H9 (cell line): Measurements from ENCODE around the gene SPC24. TPM values are rescaled to one million over a fixed set of nuclear protein-coding genes. Genes with fewer than 3 reads are reported as not detected.

ENCODE experiments used
- DNase-seq: peaks from one replicate; pipeline ENCODE4 v3.0.0-alpha.2; 2017
- H2AFZ ChIP-seq: one replicate; pipeline ENCODE4 v1.6.1; 2013; ENCODE audit warnings: mild to moderate bottlenecking, low read length, control low read depth, moderate library complexity
- H2AK5ac ChIP-seq: 2 replicates; pipeline ENCODE4 v1.6.1; 2013; ENCODE audit warnings: low read length, control low read depth, mixed read lengths; ENCODE audit not compliant: insufficient read length
- H2BK120ac ChIP-seq: one replicate; pipeline ENCODE4 v1.6.1; 2013; ENCODE audit warnings: low read depth, mild to moderate bottlenecking, low read length, control low read depth, inconsistent platforms; ENCODE audit not compliant: poor library complexity, severe bottlenecking
- H2BK12ac ChIP-seq: 2 replicates; pipeline ENCODE4 v1.6.1; 2013; ENCODE audit warnings: low read length, control low read depth, mixed read lengths, low read depth; ENCODE audit not compliant: insufficient read length
- H2BK15ac ChIP-seq: 2 replicates; pipeline ENCODE4 v1.6.1; 2013; ENCODE audit warnings: low read depth, low read length, control low read depth
- H2BK20ac ChIP-seq: one replicate; pipeline ENCODE4 v1.6.1; 2013; ENCODE audit warnings: low read depth, mild to moderate bottlenecking, low read length, control low read depth, inconsistent platforms; ENCODE audit not compliant: poor library complexity, severe bottlenecking
- H2BK5ac ChIP-seq: 2 replicates; pipeline ENCODE4 v1.6.1; 2013; ENCODE audit warnings: low read length, control low read depth, mixed read lengths; ENCODE audit not compliant: insufficient read length
- H3K14ac ChIP-seq: 2 replicates; pipeline ENCODE4 v1.6.1; 2013; ENCODE audit warnings: low read length, control low read depth; ENCODE audit not compliant: insufficient read depth
- H3K18ac ChIP-seq: 2 replicates; pipeline ENCODE4 v1.6.1; 2013; ENCODE audit warnings: low read depth, mild to moderate bottlenecking, mixed read lengths, low read length, control low read depth; ENCODE audit not compliant: insufficient read length
- H3K23ac ChIP-seq: 2 replicates; pipeline ENCODE4 v1.6.1; 2013; ENCODE audit warnings: low read length, control low read depth, mixed read lengths, low read depth; ENCODE audit not compliant: insufficient read length
- H3K23me2 ChIP-seq: 2 replicates; pipeline ENCODE4 v1.6.1; 2013; ENCODE audit warnings: low read depth, mild to moderate bottlenecking, mixed read lengths, low read length, control low read depth; ENCODE audit not compliant: insufficient read length, poor library complexity, severe bottlenecking
- H3K27ac ChIP-seq: 2 replicates; pipeline ENCODE4 v1.5.1; 2013; ENCODE audit warnings: low read length, control low read depth, mixed read lengths, low read depth; ENCODE audit not compliant: insufficient read length
- H3K27me3 ChIP-seq: 2 replicates; pipeline ENCODE4 v1.6.1; 2013; ENCODE audit warnings: low read length, control low read depth, inconsistent platforms; ENCODE audit not compliant: insufficient read depth
- H3K4ac ChIP-seq: 2 replicates; pipeline ENCODE4 v1.6.1; 2013; ENCODE audit warnings: low read depth, mild to moderate bottlenecking, control low read depth, inconsistent platforms, low read length, moderate library complexity
- H3K4me1 ChIP-seq: 2 replicates; pipeline ENCODE4 v1.6.1; 2013; ENCODE audit warnings: low read length, control low read depth, inconsistent platforms; ENCODE audit not compliant: insufficient read depth
- H3K4me2 ChIP-seq: 2 replicates; pipeline ENCODE4 v1.6.1; 2013; ENCODE audit warnings: low read length, control low read depth, mixed read lengths; ENCODE audit not compliant: insufficient read length, insufficient read depth
- H3K56ac ChIP-seq: 2 replicates; pipeline ENCODE4 v1.6.1; 2013; ENCODE audit warnings: low read depth, mild to moderate bottlenecking, mixed read lengths, low read length, control low read depth; ENCODE audit not compliant: insufficient read length
- H3K79me1 ChIP-seq: 2 replicates; pipeline ENCODE4 v1.6.1; 2013; ENCODE audit warnings: low read depth, mild to moderate bottlenecking, moderate library complexity, low read length, control low read depth, inconsistent platforms; ENCODE audit not compliant: insufficient read depth, poor library complexity, severe bottlenecking
- H3K79me2 ChIP-seq: 2 replicates; pipeline ENCODE4 v1.6.1; 2013; ENCODE audit warnings: low read length, control low read depth, inconsistent platforms; ENCODE audit not compliant: insufficient read depth
- H3K9ac ChIP-seq: 2 replicates; pipeline ENCODE4 v1.6.1; 2013; ENCODE audit warnings: low read length, control low read depth, mixed read lengths; ENCODE audit not compliant: insufficient read length; ENCODE audit errors: extremely low read depth
- H3K9me3 ChIP-seq: one replicate; pipeline ENCODE4 v1.6.1; 2013; ENCODE audit warnings: low read depth, low read length, inconsistent platforms; ENCODE audit not compliant: control insufficient read depth
- H3T11ph ChIP-seq: one replicate; pipeline ENCODE4 v1.6.1; 2013; ENCODE audit warnings: mild to moderate bottlenecking, low read length, control low read depth, inconsistent platforms
- H4K20me1 ChIP-seq: one replicate; pipeline ENCODE4 v1.6.1; 2013; ENCODE audit not compliant: control insufficient read depth, insufficient read length, insufficient read depth
- H4K5ac ChIP-seq: 2 replicates; pipeline ENCODE4 v1.6.1; 2013; ENCODE audit warnings: low read depth, mild to moderate bottlenecking, mixed read lengths, low read length, control low read depth; ENCODE audit not compliant: insufficient read length
- H4K8ac ChIP-seq: replicated peaks from 2 replicates; pipeline ENCODE4 v1.6.1; 2013; ENCODE audit warnings: low read length, control low read depth, mixed read lengths, low read depth; ENCODE audit not compliant: insufficient read length
- H4K91ac ChIP-seq: 2 replicates; pipeline ENCODE4 v1.6.1; 2013; ENCODE audit warnings: low read depth, mild to moderate bottlenecking, moderate library complexity, mixed read lengths, low read length, control low read depth; ENCODE audit not compliant: insufficient read length
- H3K27ac Mint-ChIP-seq, 3 experiments: 2 replicates in 2 of 3; 3 replicates in 1 of 3; pipeline ENCODE4 v1.8.0; 2020 to 2021; ENCODE audit warnings: mixed read lengths in 3 of 3, mild to moderate bottlenecking in 1 of 3, moderate library complexity in 1 of 3
- H3K27me3 Mint-ChIP-seq: 2 replicates; pipeline ENCODE4 v1.8.0; 2021; ENCODE audit warnings: low read depth, mild to moderate bottlenecking, moderate library complexity, mixed read lengths
- H3K36me3 Mint-ChIP-seq, 3 experiments: 2 replicates in 2 of 3; 3 replicates in 1 of 3; pipeline ENCODE4 v1.8.0; 2020 to 2021; ENCODE audit warnings: low read depth in 3 of 3, mixed read lengths in 3 of 3; ENCODE audit not compliant: insufficient read depth in 1 of 3
- H3K4me1 Mint-ChIP-seq, 2 experiments: 2 replicates each; pipeline ENCODE4 v1.8.0; 2020; ENCODE audit warnings: mixed read lengths in 2 of 2
- H3K4me3 Mint-ChIP-seq, 2 experiments: 2 replicates in 1 of 2; 3 replicates in 1 of 2; pipeline ENCODE4 v1.8.0; 2020 to 2021; ENCODE audit warnings: mild to moderate bottlenecking in 2 of 2, mixed read lengths in 2 of 2, moderate library complexity in 1 of 2
- H3K9me3 Mint-ChIP-seq, 2 experiments: 2 replicates in 1 of 2; 3 replicates in 1 of 2; pipeline ENCODE4 v1.8.0; 2020; ENCODE audit warnings: mild to moderate bottlenecking in 2 of 2, mixed read lengths in 2 of 2, moderate library complexity in 1 of 2
- WGBS: extraction: QIAGEN DNeasy Blood & Tissue Kit; methylation state at CpG from one replicate; pipeline ENCODE4 v1.1.7; 2013; ENCODE audit warnings: missing lambda C conversion rate, low lambda C conversion rate, mixed read lengths; ENCODE audit not compliant: insufficient read length; ENCODE audit errors: extremely low coverage; 5-methylcytosine and 5-hydroxymethylcytosine counted together
- total RNA-seq: library from RNA; stranded (reverse); gene quantifications from 2 replicates; pipeline ENCODE4 v1.2.1, GENCODE V29; 2021
- TF ChIP-seq, protein P1 (sequence below): fragments of 200-600 bp; sonication (generic); conservative IDR thresholded peaks from 3 replicates; pipeline ENCODE4 v1.8.0; 2021; ENCODE audit warnings: antibody characterized with exemption, mild to moderate bottlenecking

SPC24 gene
- total RNA-seq, 1 experiment from 2014 or later = 51.5 TPM

- H3K9me3 Mint-ChIP-seq = no peaks in the 10 kb centered on the region
- 0 out of 7 replicates have a peak overlapping the region, but pooled peaks of 1 of the 3 experiments have one; percentile 45 for H3K27ac Mint-ChIP-seq
- Histone ChIP-seq H3K23ac (no peak overlapping the region), H2BK120ac (no peak overlapping the region), H3K27ac (no peak overlapping the region), H3K79me2 (no peaks in the 10 kb centered on the region), H3K79me1 (no peaks in the 10 kb centered on the region), H3K18ac (no peak overlapping the region), H2BK5ac (no peak overlapping the region), H2AK5ac (no peak overlapping the region), H2AFZ (no peak overlapping the region), H3K4me1 (no peaks in the 10 kb centered on the region; the same call in 1 of the 2 replicates), H3K23me2 (no peaks in the 10 kb centered on the region), H3K9ac (no peak overlapping the region), H2BK20ac (no peak overlapping the region), H4K91ac (no peak overlapping the region), H3K27me3 (no peaks in the 10 kb centered on the region), H3T11ph (no peak overlapping the region), H3K4ac (no peak overlapping the region), H2BK15ac (no peak overlapping the region), H3K4me2 (no peak overlapping the region), H4K8ac (no peak overlapping the region), H3K9me3 (no peaks in the 10 kb centered on the region), H4K20me1 (no peaks in the 10 kb centered on the region), H3K56ac (no peak overlapping the region), H4K5ac (no peak overlapping the region), H3K14ac (no peak overlapping the region), H2BK12ac (no peak overlapping the region)
- DNase-seq = no peak
- H3K27me3 Mint-ChIP-seq = no peaks in the 10 kb centered on the region
- WGBS = no CpG with 5 or more reads among the region's 8 CpGs
- H3K4me1 Mint-ChIP-seq = peaks cover under 1 to 2% of the 10 kb centered on the region in 2 experiments
- no peak overlapping the region for H3K4me3 Mint-ChIP-seq
- peaks cover 13 to 47% (median 47%) of the 10 kb centered on the region in 3 experiments for H3K36me3 Mint-ChIP-seq
- TF ChIP-seq, protein P1, sequence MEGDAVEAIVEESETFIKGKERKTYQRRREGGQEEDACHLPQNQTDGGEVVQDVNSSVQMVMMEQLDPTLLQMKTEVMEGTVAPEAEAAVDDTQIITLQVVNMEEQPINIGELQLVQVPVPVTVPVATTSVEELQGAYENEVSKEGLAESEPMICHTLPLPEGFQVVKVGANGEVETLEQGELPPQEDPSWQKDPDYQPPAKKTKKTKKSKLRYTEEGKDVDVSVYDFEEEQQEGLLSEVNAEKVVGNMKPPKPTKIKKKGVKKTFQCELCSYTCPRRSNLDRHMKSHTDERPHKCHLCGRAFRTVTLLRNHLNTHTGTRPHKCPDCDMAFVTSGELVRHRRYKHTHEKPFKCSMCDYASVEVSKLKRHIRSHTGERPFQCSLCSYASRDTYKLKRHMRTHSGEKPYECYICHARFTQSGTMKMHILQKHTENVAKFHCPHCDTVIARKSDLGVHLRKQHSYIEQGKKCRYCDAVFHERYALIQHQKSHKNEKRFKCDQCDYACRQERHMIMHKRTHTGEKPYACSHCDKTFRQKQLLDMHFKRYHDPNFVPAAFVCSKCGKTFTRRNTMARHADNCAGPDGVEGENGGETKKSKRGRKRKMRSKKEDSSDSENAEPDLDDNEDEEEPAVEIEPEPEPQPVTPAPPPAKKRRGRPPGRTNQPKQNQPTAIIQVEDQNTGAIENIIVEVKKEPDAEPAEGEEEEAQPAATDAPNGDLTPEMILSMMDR = no peak
Measured at GRCh38 chr19:11190501-11190900, 34.9 kb upstream of the SPC24 start.
